ENCODE results near the gene WDR5B.

Gene WDR5B

DNA sequence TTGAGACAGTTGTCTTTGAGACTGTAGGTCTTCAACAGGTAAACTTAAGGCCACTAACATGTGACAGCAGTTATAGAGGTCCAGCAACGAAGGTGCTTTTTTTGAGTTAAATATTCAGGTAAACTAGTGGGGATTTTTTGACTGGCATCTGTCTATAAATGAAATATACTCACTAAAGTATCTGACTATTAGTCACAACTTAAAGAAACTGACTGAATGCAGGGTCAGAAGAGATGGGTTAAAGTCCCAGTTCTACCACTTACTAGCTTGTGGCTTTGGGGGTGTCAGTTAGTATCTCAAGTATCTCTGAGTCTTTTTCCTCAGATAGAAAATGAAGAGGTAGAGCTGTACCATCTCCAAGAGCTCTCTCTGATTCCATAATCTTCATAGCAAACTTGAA is 50.8 kb downstream of the WDR5B start:
- no peak for DNase-seq

- no peak for DNase-seq
These were observed 51.4 kb downstream of the WDR5B start for GRCh38 chr3:122364490-122364889.
